Caco-2 (cell line): ENCODE data around the gene PLAC8L1. TPM values are rescaled to one million over a fixed set of nuclear protein-coding genes. Genes with fewer than 3 reads are reported as not detected.
"Not testable (repeated sequence)": the region's sequence is repeated elsewhere in the genome, so short reads cannot be mapped to it uniquely, and the experiment has no call there.

Source experiments
- BruUV-seq: library from RNA; stranded (reverse); fragments of 400-500 nt; replicated peaks from 2 replicates; lab custom pipeline; 2021; lab: Mats Ljungman, UMichigan
- CTCF ChIA-PET: fragments of 300-600 bp; sonication (Branson Sonifier 250); formaldehyde crosslinking; loops from one replicate; lab custom pipeline; 2022; ENCODE audit warnings: antibody characterized with exemption; lab: Charles Lee
- POLR2A ChIA-PET: fragments of 300-600 bp; sonication (Branson Sonifier 250); formaldehyde crosslinking; loops from one replicate; lab custom pipeline; 2022; ENCODE audit warnings: antibody characterized with exemption; lab: Charles Lee
- DNase-seq, 2 experiments: peaks; one replicate each; pipeline versions ENCODE4 v3.0.0 to v3.0.0-alpha.2; 2020 to 2022
- H3K27me3 ChIP-seq: replicated peaks from 2 replicates; pipeline ENCODE4 v1.6.0; 2011; ENCODE audit warnings: low read length; ENCODE audit not compliant: control insufficient read depth, insufficient read depth
- H3K36me3 ChIP-seq: 2 replicates; pipeline ENCODE4 v1.5.1; 2011; ENCODE audit warnings: low read length; ENCODE audit not compliant: control insufficient read depth, insufficient read depth
- H3K4me1 ChIP-seq: fragments of 250-450 bp; sonication (Bioruptor Pico); 2 replicates; pipeline ENCODE4 v1.5.1; 2020; ENCODE audit warnings: mild to moderate bottlenecking
- H3K4me3 ChIP-seq: 2 replicates; pipeline ENCODE4 v1.5.1; 2011; ENCODE audit warnings: low read depth, mild to moderate bottlenecking, control low read depth, low read length
- H3K9me3 ChIP-seq: fragments of 250-450 bp; sonication (Bioruptor Pico); 2 replicates; pipeline ENCODE4 v1.5.1; 2020; ENCODE audit warnings: mild to moderate bottlenecking, moderate library complexity
- H3K27ac Mint-ChIP-seq: one replicate; pipeline ENCODE4 v1.8.0; 2022; ENCODE audit warnings: mixed read lengths; ENCODE audit not compliant: unreplicated experiment
- H3K27me3 Mint-ChIP-seq: one replicate; pipeline ENCODE4 v1.8.0; 2022; ENCODE audit warnings: mixed read lengths; ENCODE audit not compliant: insufficient read depth, unreplicated experiment
- H3K36me3 Mint-ChIP-seq: one replicate; pipeline ENCODE4 v1.8.0; 2022; ENCODE audit warnings: mild to moderate bottlenecking, mixed read lengths; ENCODE audit not compliant: insufficient read depth, unreplicated experiment
- H3K4me1 Mint-ChIP-seq: one replicate; pipeline ENCODE4 v1.8.0; 2022; ENCODE audit warnings: low read depth, mixed read lengths; ENCODE audit not compliant: unreplicated experiment
- H3K4me3 Mint-ChIP-seq: one replicate; pipeline ENCODE4 v1.8.0; 2022; ENCODE audit warnings: mild to moderate bottlenecking, moderate library complexity, mixed read lengths; ENCODE audit not compliant: unreplicated experiment
- H3K9me3 Mint-ChIP-seq: one replicate; pipeline ENCODE4 v1.8.0; 2022; ENCODE audit warnings: mixed read lengths; ENCODE audit not compliant: unreplicated experiment
- intact Hi-C: fragments of 100-400 bp; cut with micrococcal nuclease; formaldehyde crosslinking; loops from one replicate; pipeline ENCODE4 v1.10.0; 2022; ENCODE audit not compliant: unreplicated experiment
- total RNA-seq: library from RNA; stranded (reverse); gene quantifications from 2 replicates; pipeline ENCODE4 v1.2.3, GENCODE V29; 2022
- TF ChIP-seq, protein P1 (sequence below), 2 experiments: fragments of 200-600 bp in 1 of 2; IDR thresholded peaks; 1 replicate in 1 of 2; 2 replicates in 1 of 2; pipeline versions ENCODE4 v1.5.1 to v1.8.0; 2011 to 2022; ENCODE audit warnings: antibody characterized with exemption in 1 of 2, control low read depth in 1 of 2, inconsistent platforms in 1 of 2, low read depth in 1 of 2, low read length in 1 of 2, mild to moderate bottlenecking in 1 of 2, moderate library complexity in 1 of 2; ENCODE audit not compliant: insufficient read depth in 1 of 2, severe bottlenecking in 1 of 2, unreplicated experiment in 1 of 2

PLAC8L1 gene
- total RNA-seq, 1 experiment from 2014 or later = 1.0 TPM

GRCh38 chr5:146112476-146112875 is 7.1 kb upstream of the PLAC8L1 start:
- BruUV-seq = no TSS peak
- no peak for DNase-seq
- TF ChIP-seq, protein P1, sequence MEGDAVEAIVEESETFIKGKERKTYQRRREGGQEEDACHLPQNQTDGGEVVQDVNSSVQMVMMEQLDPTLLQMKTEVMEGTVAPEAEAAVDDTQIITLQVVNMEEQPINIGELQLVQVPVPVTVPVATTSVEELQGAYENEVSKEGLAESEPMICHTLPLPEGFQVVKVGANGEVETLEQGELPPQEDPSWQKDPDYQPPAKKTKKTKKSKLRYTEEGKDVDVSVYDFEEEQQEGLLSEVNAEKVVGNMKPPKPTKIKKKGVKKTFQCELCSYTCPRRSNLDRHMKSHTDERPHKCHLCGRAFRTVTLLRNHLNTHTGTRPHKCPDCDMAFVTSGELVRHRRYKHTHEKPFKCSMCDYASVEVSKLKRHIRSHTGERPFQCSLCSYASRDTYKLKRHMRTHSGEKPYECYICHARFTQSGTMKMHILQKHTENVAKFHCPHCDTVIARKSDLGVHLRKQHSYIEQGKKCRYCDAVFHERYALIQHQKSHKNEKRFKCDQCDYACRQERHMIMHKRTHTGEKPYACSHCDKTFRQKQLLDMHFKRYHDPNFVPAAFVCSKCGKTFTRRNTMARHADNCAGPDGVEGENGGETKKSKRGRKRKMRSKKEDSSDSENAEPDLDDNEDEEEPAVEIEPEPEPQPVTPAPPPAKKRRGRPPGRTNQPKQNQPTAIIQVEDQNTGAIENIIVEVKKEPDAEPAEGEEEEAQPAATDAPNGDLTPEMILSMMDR (IDR thresholded peaks at IDR 0.05; ENCODE audit: insufficient read depth in 1 of 2, low read depth in 1 of 2, low read length in 1 of 2, severe bottlenecking in 1 of 2, unreplicated experiment in 1 of 2) = no peak
- no peaks in the 10 kb centered on the region for H3K4me1 Mint-ChIP-seq
- no peaks in the 10 kb centered on the region for H3K4me1 ChIP-seq
- peaks cover 11% of the 10 kb centered on the region for H3K36me3 Mint-ChIP-seq
- H3K36me3 ChIP-seq = no peaks in the 10 kb centered on the region
- H3K27me3 Mint-ChIP-seq = no peaks in the 10 kb centered on the region
- H3K9me3 ChIP-seq = no peaks in the 10 kb centered on the region
- H3K4me3 Mint-ChIP-seq = no peak overlapping the region
- H3K4me3 ChIP-seq = no peak overlapping the region
- H3K9me3 Mint-ChIP-seq = no peaks in the 10 kb centered on the region
- intact Hi-C loops = no loop called here
- POLR2A ChIA-PET = no interaction called here
- H3K27me3 ChIP-seq = no peaks in the 10 kb centered on the region
- CTCF ChIA-PET = no interaction called here
- H3K27ac Mint-ChIP-seq = no peak overlapping the region

DNA sequence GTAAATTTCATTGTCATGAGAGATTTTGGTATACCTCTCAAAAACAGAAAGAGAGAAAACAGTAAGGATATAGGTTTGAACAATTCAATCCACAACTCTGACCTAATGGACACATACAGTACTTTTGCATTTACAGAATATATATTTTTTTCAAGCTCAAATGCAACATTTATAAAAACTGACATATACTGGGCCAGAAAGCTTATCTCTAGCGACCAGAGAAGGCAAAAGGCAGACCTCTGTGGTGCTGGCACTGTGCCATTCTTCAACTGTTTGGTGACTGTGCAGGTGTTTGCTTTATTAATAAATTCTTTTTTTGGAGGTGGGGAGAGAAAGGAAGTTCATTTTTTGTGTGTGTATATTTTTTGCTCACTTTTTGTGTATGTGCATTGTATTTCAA is 6.0 kb upstream of the PLAC8L1 start:
- no peak for DNase-seq
- CTCF ChIA-PET = no interaction called here
- Histone ChIP-seq H3K9me3 (no peaks in the 10 kb centered on the region), H3K4me3 (no peak overlapping the region), H3K36me3 (no peaks in the 10 kb centered on the region), H3K4me1 (no peaks in the 10 kb centered on the region), H3K27me3 (no peaks in the 10 kb centered on the region)
- H3K36me3 Mint-ChIP-seq = peaks cover 4% of the 10 kb centered on the region
- H3K27ac Mint-ChIP-seq = no peak overlapping the region
- no peaks in the 10 kb centered on the region for H3K9me3 Mint-ChIP-seq
- no peak overlapping the region for H3K4me3 Mint-ChIP-seq
- H3K4me1 Mint-ChIP-seq = no peaks in the 10 kb centered on the region
- intact Hi-C loops = no loop called here
- POLR2A ChIA-PET = no interaction called here
- TF ChIP-seq, protein P1 (IDR thresholded peaks at IDR 0.05; ENCODE audit: insufficient read depth in 1 of 2, low read depth in 1 of 2, low read length in 1 of 2, severe bottlenecking in 1 of 2, unreplicated experiment in 1 of 2) = no peak
- no TSS peak for BruUV-seq
- no peaks in the 10 kb centered on the region for H3K27me3 Mint-ChIP-seq

- BruUV-seq = no TSS peak
- ChIA-PET POLR2A (interaction anchor here (0.6 kb wide), 2 partner anchors 17 to 1903 kb away, joined by 10 read pairs; no protein-coding TSS in a partner anchor), CTCF (no interaction called here)
- Histone ChIP-seq H3K4me3 (no peak overlapping the region), H3K4me1 (no peaks in the 10 kb centered on the region), H3K36me3 (no peaks in the 10 kb centered on the region), H3K27me3 (no peaks in the 10 kb centered on the region), H3K9me3 (no peaks in the 10 kb centered on the region)
- H3K9me3 Mint-ChIP-seq = no peaks in the 10 kb centered on the region
- DNase-seq = no peak
- intact Hi-C loops = no loop called here
- no peaks in the 10 kb centered on the region for H3K27me3 Mint-ChIP-seq
- H3K36me3 Mint-ChIP-seq = no peaks in the 10 kb centered on the region
- TF ChIP-seq, protein P1 (IDR thresholded peaks at IDR 0.05; ENCODE audit: insufficient read depth in 1 of 2, low read depth in 1 of 2, low read length in 1 of 2, severe bottlenecking in 1 of 2, unreplicated experiment in 1 of 2) = no peak
- H3K27ac Mint-ChIP-seq = no peak overlapping the region
- H3K4me1 Mint-ChIP-seq = no peaks in the 10 kb centered on the region
- H3K4me3 Mint-ChIP-seq = no peak overlapping the region
Measured at GRCh38 chr5:146109379-146109778, 4.0 kb upstream of the PLAC8L1 start.

DNA sequence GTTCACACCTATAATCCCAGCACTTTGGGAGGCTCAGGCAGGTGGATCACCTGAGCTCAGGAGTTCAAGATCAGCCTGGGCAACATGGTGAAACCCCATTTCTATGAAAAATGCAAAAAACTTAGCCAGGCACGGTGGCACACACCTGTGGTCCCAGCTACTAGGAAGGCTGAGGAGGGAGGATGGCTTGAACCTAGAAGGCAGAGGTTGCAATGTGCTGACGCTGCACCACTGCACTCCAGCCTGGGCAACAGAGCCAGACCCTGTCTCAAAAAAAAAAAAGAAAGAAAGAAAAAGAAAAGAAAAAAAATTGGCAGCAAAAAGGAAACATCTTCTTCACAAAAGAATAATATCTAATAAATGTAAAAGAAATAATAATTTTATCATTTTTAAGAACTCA is 3.5 kb upstream of the PLAC8L1 start:
- CTCF ChIA-PET, H3K27ac Mint-ChIP-seq, H3K4me3 ChIP-seq, H3K36me3 ChIP-seq, H3K4me3 Mint-ChIP-seq, H3K27me3 Mint-ChIP-seq, BruUV-seq, H3K4me1 ChIP-seq, H3K27me3 ChIP-seq, H3K36me3 Mint-ChIP-seq, H3K4me1 Mint-ChIP-seq, H3K9me3 Mint-ChIP-seq, H3K9me3 ChIP-seq, intact Hi-C loops, DNase-seq: not testable (repeated sequence)
- POLR2A ChIA-PET = interaction anchor here (0.6 kb wide), 1 partner anchor 1903 kb away, joined by 10 read pairs; no protein-coding TSS in a partner anchor
